Fibroblast of lung (primary cell): Measurements from ENCODE around the gene PPP1R18. TPM values are rescaled to one million over a fixed set of nuclear protein-coding genes. Genes with fewer than 3 reads are reported as not detected.

ENCODE experiments used
- DNase-seq, 2 donors: peaks; one replicate each; pipeline versions ENCODE4 v3.0.0 to v3.0.0-alpha.2; 2010; ENCODE audit warnings: low read depth in 2 of 2
- H2AFZ ChIP-seq: 2 replicates; pipeline ENCODE4 v1.5.1; 2012; ENCODE audit warnings: low read length, control low read depth, inconsistent platforms
- H3K27ac ChIP-seq: 2 replicates; pipeline ENCODE4 v1.5.1; 2011; ENCODE audit warnings: low read length, control low read depth; ENCODE audit not compliant: insufficient read depth
- H3K27me3 ChIP-seq: 2 replicates; pipeline ENCODE4 v1.5.1; 2011; ENCODE audit warnings: mild to moderate bottlenecking, low read length; ENCODE audit not compliant: control insufficient read depth, insufficient read depth
- H3K36me3 ChIP-seq: 2 replicates; pipeline ENCODE4 v1.5.1; 2011; ENCODE audit warnings: low read length; ENCODE audit not compliant: control insufficient read depth, insufficient read depth
- H3K4me1 ChIP-seq: 2 replicates; pipeline ENCODE4 v1.5.1; 2011; ENCODE audit warnings: low read length; ENCODE audit not compliant: control insufficient read depth, insufficient read depth; ENCODE audit errors: extremely low read depth
- H3K4me2 ChIP-seq: 2 replicates; pipeline ENCODE4 v1.5.1; 2011; ENCODE audit warnings: low read length, control low read depth; ENCODE audit not compliant: insufficient read depth; ENCODE audit errors: extremely low read depth
- H3K4me3 ChIP-seq, 4 experiments: fragments of 200-600 bp in 1 of 4; sonication (generic) in 1 of 4; replicated peaks in 1 of 4; 2 replicates each; pipeline ENCODE4 v1.5.1; 2011 to 2016; ENCODE audit warnings: low read length in 4 of 4, low read depth in 3 of 4, mild to moderate bottlenecking in 3 of 4, control low read depth in 2 of 4, inconsistent platforms in 1 of 4, mixed read lengths in 1 of 4; ENCODE audit not compliant: insufficient read depth in 1 of 4; ENCODE audit errors: control extremely low read depth in 1 of 4
- H3K79me2 ChIP-seq: 2 replicates; pipeline ENCODE4 v1.5.1; 2012; ENCODE audit warnings: mild to moderate bottlenecking, low read length, inconsistent platforms; ENCODE audit not compliant: control insufficient read depth, insufficient read depth
- H3K9ac ChIP-seq: 2 replicates; pipeline ENCODE4 v1.5.1; 2011; ENCODE audit warnings: mild to moderate bottlenecking, low read length, control low read depth; ENCODE audit not compliant: insufficient read depth
- H3K9me3 ChIP-seq: 2 replicates; pipeline ENCODE4 v1.5.1; 2012; ENCODE audit warnings: low read depth, low read length; ENCODE audit not compliant: control insufficient read depth, insufficient read depth
- H4K20me1 ChIP-seq: 2 replicates; pipeline ENCODE4 v1.5.1; 2011; ENCODE audit warnings: low read length; ENCODE audit not compliant: control insufficient read depth, insufficient read depth; ENCODE audit errors: extremely low read depth
- EZH2 ChIP-seq: IDR thresholded peaks from 2 replicates; pipeline ENCODE4 v1.5.1; 2012; ENCODE audit warnings: low read length, control low read depth, mild to moderate bottlenecking; ENCODE audit errors: missing control alignments
- polyA plus RNA-seq, 2 donors: library from polyadenylated mRNA; depleted of rRNA in 1 of 2; stranded (reverse) in 1 of 2; unstranded in 1 of 2; fragments of >200 nt; gene quantifications; 2 replicates each; pipeline ENCODE4 v1.2.1, GENCODE V29; 2011 to 2012; ENCODE audit warnings: missing spikeins in 1 of 2
- total RNA-seq: library from RNA; depleted of rRNA; stranded (reverse); fragments of >200 nt; gene quantifications from 2 replicates; pipeline ENCODE4 v1.2.1, GENCODE V29; 2014
- TF ChIP-seq, protein P1 (sequence below), 2 donors: IDR thresholded peaks in 1 of 2; conservative IDR thresholded peaks in 1 of 2; 1 replicate in 1 of 2; 2 replicates in 1 of 2; pipeline ENCODE4 v1.5.1; 2011 to 2012; ENCODE audit warnings: low read length in 2 of 2, control low read depth in 1 of 2, inconsistent platforms in 1 of 2, low read depth in 1 of 2, mild to moderate bottlenecking in 1 of 2

Gene PPP1R18
- total and polyA plus RNA-seq, 2 donors (not counting 1 experiment from before 2014, with no cell fraction given), result 63.4 to 92.6 TPM

DNA sequence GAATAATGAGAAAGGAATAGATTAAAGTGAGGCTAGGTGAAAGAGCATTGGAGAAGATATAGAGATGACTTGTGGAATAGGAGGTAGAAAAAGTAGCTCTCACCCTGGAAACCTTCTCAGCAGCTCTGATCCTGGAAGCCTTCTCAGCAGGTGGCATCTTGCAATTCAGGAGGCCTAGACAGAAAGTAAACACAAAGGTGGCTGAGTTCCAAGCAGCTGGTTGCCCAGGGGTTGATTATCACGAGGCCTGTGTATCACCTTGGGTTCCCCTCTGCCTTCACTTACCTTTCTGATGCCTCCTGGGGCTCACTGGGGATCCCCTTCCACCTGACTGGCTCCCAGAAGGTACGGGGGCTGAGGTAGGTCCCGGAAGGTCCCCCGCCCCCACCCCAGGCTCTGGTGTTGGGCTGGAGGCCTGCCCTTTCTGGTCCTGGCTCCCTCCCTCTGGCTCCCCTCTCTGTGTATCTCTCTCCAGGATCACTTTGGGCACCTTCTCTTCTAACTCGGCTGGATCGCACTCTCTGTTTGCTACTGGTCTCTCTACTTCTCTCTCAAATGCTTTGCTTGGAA, 20.9 kb upstream of the PPP1R18 start:
- H3K4me3 ChIP-seq, result no peak overlapping the region
- H2AFZ ChIP-seq, result no peak overlapping the region
- DNase-seq, result no peak
- no peak for TF ChIP-seq EZH2
- TF ChIP-seq, protein P1, sequence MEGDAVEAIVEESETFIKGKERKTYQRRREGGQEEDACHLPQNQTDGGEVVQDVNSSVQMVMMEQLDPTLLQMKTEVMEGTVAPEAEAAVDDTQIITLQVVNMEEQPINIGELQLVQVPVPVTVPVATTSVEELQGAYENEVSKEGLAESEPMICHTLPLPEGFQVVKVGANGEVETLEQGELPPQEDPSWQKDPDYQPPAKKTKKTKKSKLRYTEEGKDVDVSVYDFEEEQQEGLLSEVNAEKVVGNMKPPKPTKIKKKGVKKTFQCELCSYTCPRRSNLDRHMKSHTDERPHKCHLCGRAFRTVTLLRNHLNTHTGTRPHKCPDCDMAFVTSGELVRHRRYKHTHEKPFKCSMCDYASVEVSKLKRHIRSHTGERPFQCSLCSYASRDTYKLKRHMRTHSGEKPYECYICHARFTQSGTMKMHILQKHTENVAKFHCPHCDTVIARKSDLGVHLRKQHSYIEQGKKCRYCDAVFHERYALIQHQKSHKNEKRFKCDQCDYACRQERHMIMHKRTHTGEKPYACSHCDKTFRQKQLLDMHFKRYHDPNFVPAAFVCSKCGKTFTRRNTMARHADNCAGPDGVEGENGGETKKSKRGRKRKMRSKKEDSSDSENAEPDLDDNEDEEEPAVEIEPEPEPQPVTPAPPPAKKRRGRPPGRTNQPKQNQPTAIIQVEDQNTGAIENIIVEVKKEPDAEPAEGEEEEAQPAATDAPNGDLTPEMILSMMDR (conservative IDR thresholded peaks at IDR 0.05 in 1 of 2, IDR thresholded peaks at IDR 0.05 in 1 of 2; ENCODE audit: low read depth in 1 of 2, low read length in 2 of 2), result no peak
- H3K4me1 ChIP-seq, result no peaks in the 10 kb centered on the region
- peaks cover 5% of the 10 kb centered on the region for H3K36me3 ChIP-seq
- no peak overlapping the region for H3K9ac ChIP-seq
- no peaks in the 10 kb centered on the region for H3K9me3 ChIP-seq
- no peaks in the 10 kb centered on the region for H4K20me1 ChIP-seq
- no peaks in the 10 kb centered on the region for H3K27me3 ChIP-seq
- no peaks in the 10 kb centered on the region for H3K79me2 ChIP-seq
- no peak overlapping the region for H3K27ac ChIP-seq
- no peak overlapping the region for H3K4me2 ChIP-seq

DNA sequence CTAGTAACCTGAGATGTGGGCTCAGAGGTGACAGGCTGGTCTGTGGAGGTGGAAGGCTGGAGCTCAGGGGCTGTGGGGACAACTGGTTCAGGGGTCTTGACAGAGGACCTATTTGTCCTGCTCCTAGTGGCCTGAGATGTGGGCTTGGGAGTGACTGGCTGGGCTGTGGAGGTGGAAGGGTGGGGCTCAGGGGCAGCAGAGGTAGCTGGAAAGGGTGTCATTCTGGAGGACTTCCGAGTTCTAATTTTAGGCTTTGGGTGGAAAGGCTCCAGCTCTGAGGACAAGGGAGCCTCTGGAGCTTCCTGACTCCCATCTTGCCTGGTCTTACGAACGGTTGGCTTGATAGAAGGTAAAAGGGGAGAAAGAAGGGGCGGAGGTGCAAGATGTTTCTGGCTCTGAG, 19.2 kb upstream of the PPP1R18 start:
- no peak overlapping the region for H3K4me2 ChIP-seq
- H3K4me3 ChIP-seq, result no peak overlapping the region
- no peaks in the 10 kb centered on the region for H4K20me1 ChIP-seq
- H3K9ac ChIP-seq, result no peak overlapping the region
- TF ChIP-seq EZH2, result no peak
- TF ChIP-seq, protein P1 (conservative IDR thresholded peaks at IDR 0.05 in 1 of 2, IDR thresholded peaks at IDR 0.05 in 1 of 2; ENCODE audit: low read depth in 1 of 2, low read length in 2 of 2), result no peak
- H3K9me3 ChIP-seq, result no peaks in the 10 kb centered on the region
- H3K4me1 ChIP-seq, result no peaks in the 10 kb centered on the region
- no peaks in the 10 kb centered on the region for H3K27me3 ChIP-seq
- DNase-seq, result no peak
- H2AFZ ChIP-seq, result no peak overlapping the region
- no peaks in the 10 kb centered on the region for H3K36me3 ChIP-seq
- H3K27ac ChIP-seq, result no peak overlapping the region
- no peaks in the 10 kb centered on the region for H3K79me2 ChIP-seq

DNA sequence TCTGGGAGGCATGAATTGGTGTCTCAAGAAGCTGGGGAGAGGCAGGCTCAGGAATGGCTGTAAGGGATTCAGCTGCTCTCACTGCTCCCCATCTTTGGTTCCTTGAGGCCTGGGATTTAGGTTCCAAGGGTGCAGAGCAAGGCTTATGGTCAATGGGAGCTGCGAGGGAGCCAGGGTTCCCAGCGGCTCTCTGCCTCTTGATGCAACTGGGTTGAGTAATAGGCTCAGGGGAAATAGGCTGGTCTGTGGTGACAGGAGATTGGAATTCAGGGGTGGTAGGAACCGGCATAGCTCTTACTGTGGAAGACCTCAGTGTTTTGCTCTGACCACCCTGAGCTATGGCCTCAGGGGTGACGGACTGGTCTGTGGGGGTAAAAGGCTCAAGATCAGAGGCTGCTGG, 17.4 kb upstream of the PPP1R18 start:
- H3K36me3 ChIP-seq, result peaks cover 3% of the 10 kb centered on the region
- no peaks in the 10 kb centered on the region for H3K4me1 ChIP-seq
- no peak overlapping the region for H3K4me3 ChIP-seq
- no peaks in the 10 kb centered on the region for H4K20me1 ChIP-seq
- no peak overlapping the region for H3K4me2 ChIP-seq
- no peak for TF ChIP-seq EZH2
- no peaks in the 10 kb centered on the region for H3K27me3 ChIP-seq
- no peak overlapping the region for H3K27ac ChIP-seq
- H2AFZ ChIP-seq, result no peak overlapping the region
- DNase-seq, result no peak
- H3K79me2 ChIP-seq, result no peaks in the 10 kb centered on the region
- no peak overlapping the region for H3K9ac ChIP-seq
- no peaks in the 10 kb centered on the region for H3K9me3 ChIP-seq
